MM.1S (cell line): ENCODE measurements around the gene MAB21L4.

Source experiments
- CTCF ChIP-seq: fragments of 300-600 bp; sonication (generic); IDR thresholded peaks from 2 replicates; pipeline ENCODE4 v1.5.1; 2016; ENCODE audit warnings: antibody characterized with exemption, low read length, mixed read lengths
- EZH2phosphoT487 ChIP-seq: fragments of 300-600 bp; sonication (generic); IDR thresholded peaks from 2 replicates; pipeline ENCODE4 v1.6.1; 2018; ENCODE audit warnings: antibody characterized with exemption, low read length

GRCh38 chr2:240930631-240931318 is 34.8 kb upstream of the MAB21L4 start:
- TF ChIP-seq CTCF (no peak), EZH2phosphoT487 (no peak)
